GM10266 (cell line): ENCODE data around the gene MYBL2.

Experiments
- DNase-seq: peaks from one replicate; pipeline ENCODE4 v3.0.0; 2012; ENCODE audit errors: extremely low spot score
- CTCF ChIP-seq: IDR thresholded peaks from 2 replicates; pipeline ENCODE4 v1.5.1; 2012; ENCODE audit warnings: mild to moderate bottlenecking, low read depth; ENCODE audit not compliant: control insufficient read depth, insufficient read depth; ENCODE audit errors: missing control alignments

MYBL2 gene

GRCh38 chr20:43689165-43689564 is 22.3 kb downstream of the MYBL2 start:
- no peak for TF ChIP-seq CTCF
- DNase-seq: no peak

- DNase-seq: no peak
- TF ChIP-seq CTCF: no peak
These were observed 24.2 kb downstream of the MYBL2 start for GRCh38 chr20:43690943-43691598.

- peak; percentile 68 for TF ChIP-seq CTCF
- DNase-seq: peak; percentile 74
These were observed 25.1 kb downstream of the MYBL2 start for GRCh38 chr20:43691928-43692524.

- no peak for TF ChIP-seq CTCF
These were observed 27.8 kb downstream of the MYBL2 start for GRCh38 chr20:43694763-43695162.

GRCh38 chr20:43695571-43695970 is 28.7 kb downstream of the MYBL2 start:
- DNase-seq: no peak
- TF ChIP-seq CTCF: no peak

More at GRCh38 chr20:43694763-43695162, 27.8 kb downstream of the MYBL2 start:
- no peak for DNase-seq

GRCh38 chr20:43699941-43700565 is 33.1 kb downstream of the MYBL2 start:
- TF ChIP-seq CTCF: no peak
- DNase-seq: no peak

GRCh38 chr20:43700627-43701026 is 33.7 kb downstream of the MYBL2 start:
- DNase-seq: no peak
- no peak for TF ChIP-seq CTCF
